Medulla oblongata (tissue), 1 donor: ENCODE data around the gene KCNMA1.
A peak's percentile ranks its signal among the peaks of the same experiment; 100 is the strongest.

Experiments
- DNase-seq: peaks from one replicate; pipeline ENCODE4 v3.0.0-alpha.2; 2015; ENCODE audit errors: extremely low spot score

The KCNMA1 gene

DNA sequence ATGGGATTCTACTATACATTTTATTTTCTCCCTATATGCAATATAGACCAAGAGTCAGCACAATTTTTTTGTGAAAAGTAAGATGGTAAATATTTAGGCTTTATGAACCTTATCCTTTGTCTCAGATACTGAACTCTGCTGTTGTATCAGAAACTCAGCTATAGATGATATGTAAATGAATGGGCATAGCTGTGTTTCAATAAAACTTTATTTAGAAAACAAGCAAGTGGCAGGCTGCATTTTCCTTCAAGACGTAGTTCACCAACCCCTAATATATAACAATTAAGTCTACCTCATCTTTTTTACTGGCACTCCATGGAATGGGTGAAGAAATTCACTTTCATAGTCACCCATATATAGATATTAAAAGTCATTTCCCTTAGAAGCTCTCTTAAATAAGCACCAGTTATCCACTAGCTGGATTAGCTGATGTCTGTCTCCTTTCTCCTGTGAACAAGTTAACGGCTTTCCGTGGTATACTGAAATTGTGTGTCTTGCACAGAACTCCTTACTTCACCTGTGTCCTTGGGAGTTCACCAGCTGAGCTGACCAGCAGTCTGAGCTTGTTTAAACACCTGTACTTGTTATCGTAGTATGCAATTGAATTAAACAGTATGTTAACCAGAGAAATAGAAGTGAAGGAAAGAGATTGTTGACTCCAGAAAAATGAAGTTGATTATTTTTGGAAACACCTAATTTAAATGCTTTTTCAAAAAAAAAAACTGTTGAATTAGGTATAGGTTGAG lies 770.6 kb downstream of the KCNMA1 start:
- no peak for DNase-seq

DNA sequence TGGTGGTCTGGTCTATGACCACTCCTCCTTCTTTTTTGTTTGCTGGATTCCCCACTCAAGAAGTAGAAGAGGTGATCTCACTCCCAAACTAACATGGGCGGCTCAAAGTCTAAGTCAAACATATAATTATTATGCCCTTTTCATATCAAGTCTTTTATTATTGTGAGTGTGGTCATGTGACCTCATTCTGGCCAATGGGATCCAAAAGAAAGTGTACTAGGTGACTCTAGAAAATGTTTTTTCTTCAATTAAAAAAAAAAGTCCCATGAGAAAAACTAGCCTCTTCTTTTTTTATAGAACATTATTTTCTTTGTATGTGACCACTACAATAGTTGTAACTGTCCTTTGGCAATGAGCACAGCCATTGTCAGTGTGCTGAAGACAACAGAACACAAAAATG lies 772.7 kb downstream of the KCNMA1 start:
- no peak for DNase-seq

DNA sequence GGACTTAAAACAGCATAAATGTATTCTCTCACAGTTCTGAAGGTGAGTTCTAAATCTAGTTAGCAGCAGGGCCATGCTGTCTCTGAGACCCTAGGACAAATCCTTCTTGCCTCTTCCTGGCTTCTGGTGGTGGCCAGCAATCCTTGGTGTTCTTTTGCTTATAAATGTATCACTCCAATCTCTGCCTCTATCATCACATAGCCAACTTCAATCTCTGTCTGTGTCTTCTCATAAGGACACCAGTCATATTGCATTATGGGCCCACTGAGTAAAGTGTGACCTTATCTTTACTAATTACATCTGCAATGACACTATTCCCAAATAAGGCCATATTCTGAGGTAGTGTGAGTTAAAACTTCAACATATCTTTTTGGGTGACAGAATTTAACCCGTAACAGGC lies 778.9 kb downstream of the KCNMA1 start:
- no peak for DNase-seq

DNA sequence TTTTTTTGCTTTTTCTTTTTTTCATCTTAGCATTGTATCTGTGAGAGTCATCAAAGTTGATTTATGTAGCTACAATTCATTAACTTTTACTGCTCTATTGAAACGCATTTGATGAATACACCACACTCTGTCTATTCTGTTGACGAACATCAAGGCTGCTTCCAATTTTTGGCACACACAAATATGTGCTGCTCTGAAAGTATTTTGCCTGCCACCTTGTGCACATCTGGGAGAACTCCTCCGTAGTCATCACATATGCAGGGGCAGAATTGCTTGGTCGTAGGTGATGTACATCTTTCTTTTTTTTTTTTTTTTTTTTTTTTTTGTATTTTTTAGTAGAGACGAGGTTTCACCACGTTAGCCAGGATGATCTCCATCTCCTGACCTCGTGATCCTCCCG lies 796.8 kb downstream of the KCNMA1 start:
- no peak for DNase-seq

DNA sequence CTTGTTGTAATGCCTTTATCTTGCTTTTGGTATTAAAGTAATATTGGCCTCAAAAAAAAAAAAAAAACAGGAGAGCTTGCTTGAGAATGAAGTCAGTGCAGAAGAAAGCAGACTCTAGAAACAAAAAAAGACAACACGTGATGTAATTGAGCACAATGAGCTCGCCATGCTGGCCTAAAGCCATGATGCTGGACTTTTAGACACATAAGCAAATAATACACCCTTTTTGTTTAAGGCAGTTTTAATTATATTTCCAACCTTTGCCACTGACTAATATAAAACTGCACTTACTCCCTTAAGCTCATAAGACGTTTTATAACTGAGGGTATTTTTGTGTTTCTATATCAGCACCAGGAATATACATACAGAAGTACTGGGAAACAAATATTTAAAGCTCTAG lies 798.3 kb downstream of the KCNMA1 start:
- peak; percentile 6 for DNase-seq

DNA sequence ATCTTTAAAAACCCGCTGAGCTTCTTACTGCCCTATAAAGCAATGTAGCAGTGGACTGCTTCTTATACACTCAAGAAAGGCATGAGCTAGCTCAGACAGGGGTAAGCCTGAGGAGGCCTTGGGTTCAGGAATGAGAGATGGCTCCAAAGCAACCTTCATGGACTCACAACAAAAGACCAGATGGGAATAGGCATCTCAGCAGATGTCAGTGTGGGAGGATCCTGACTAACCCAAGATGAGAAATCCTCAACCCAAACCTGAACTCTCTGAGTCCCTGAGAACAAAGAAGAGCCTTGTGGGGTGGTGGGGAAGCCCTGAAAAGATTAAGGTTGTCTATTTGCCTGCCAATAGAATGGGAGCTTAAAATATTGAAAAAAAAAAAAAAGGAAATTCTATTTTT lies 807.4 kb downstream of the KCNMA1 start:
- no peak for DNase-seq

DNA sequence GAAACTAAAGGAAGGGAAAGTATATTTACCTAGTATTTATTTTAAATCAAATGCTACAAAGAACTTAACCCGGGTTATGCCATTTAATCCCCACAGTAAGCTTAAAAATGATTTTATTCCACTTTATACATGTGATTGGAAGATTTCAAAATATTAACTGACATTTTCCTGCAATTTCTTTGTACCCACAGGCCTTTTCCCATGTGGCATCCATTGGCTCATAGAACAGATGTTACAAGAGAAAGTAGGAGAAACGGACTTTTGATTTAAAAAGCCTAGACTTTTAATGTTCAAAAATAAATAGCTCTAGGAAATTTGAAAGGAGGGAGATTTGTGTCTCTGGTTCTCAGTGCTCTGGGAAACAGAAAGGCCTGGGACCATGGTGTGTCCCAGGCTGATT lies 807.9 kb downstream of the KCNMA1 start:
- no peak for DNase-seq
